Mesothelial cell of epicardium (in vitro differentiated cells): ENCODE data around the gene STAG1. TPM values are rescaled to one million over a fixed set of nuclear protein-coding genes. Genes with fewer than 3 reads are reported as not detected.
"Not testable (repeated sequence)": the region's sequence is repeated elsewhere in the genome, so short reads cannot be mapped to it uniquely, and the experiment has no call there.

ENCODE experiments used
- DNase-seq, 2 experiments: peaks; one replicate each; pipeline ENCODE4 v3.0.0; 2021; ENCODE audit warnings: low spot score in 2 of 2; ENCODE audit not compliant: unreplicated experiment in 2 of 2
- H3K27ac Mint-ChIP-seq: 2 replicates; pipeline ENCODE4 v1.8.0; 2021; ENCODE audit warnings: mixed read lengths
- H3K27me3 Mint-ChIP-seq: 2 replicates; pipeline ENCODE4 v1.8.0; 2021; ENCODE audit warnings: low read depth, mixed read lengths
- H3K36me3 Mint-ChIP-seq: 2 replicates; pipeline ENCODE4 v1.8.0; 2021; ENCODE audit warnings: mixed read lengths
- H3K4me1 Mint-ChIP-seq: 2 replicates; pipeline ENCODE4 v1.8.0; 2021; ENCODE audit warnings: mixed read lengths
- H3K4me3 Mint-ChIP-seq: 2 replicates; pipeline ENCODE4 v1.8.0; 2021; ENCODE audit warnings: mild to moderate bottlenecking, moderate library complexity, mixed read lengths
- H3K9me3 Mint-ChIP-seq: 2 replicates; pipeline ENCODE4 v1.8.0; 2021; ENCODE audit warnings: mixed read lengths
- total RNA-seq: library from RNA; stranded (reverse); gene quantifications from 3 replicates; pipeline ENCODE4 v1.2.1, GENCODE V29; 2021
- TF ChIP-seq, protein P1 (sequence below): fragments of 200-600 bp; sonication (generic); IDR thresholded peaks from one replicate; pipeline ENCODE4 v1.5.0; 2021; ENCODE audit warnings: antibody characterized with exemption; ENCODE audit not compliant: unreplicated experiment

STAG1 gene
- total RNA-seq, 1 donor from 2014 or later, result 51.8 TPM

- Mint-ChIP-seq H3K4me1 (no peaks in the 10 kb centered on the region), H3K9me3 (peaks cover 4% of the 10 kb centered on the region), H3K27me3 (no peaks in the 10 kb centered on the region), H3K4me3 (no peak overlapping the region), H3K27ac (no peak overlapping the region), H3K36me3 (peaks cover 17% of the 10 kb centered on the region)
- no peak for DNase-seq
- TF ChIP-seq, protein P1, sequence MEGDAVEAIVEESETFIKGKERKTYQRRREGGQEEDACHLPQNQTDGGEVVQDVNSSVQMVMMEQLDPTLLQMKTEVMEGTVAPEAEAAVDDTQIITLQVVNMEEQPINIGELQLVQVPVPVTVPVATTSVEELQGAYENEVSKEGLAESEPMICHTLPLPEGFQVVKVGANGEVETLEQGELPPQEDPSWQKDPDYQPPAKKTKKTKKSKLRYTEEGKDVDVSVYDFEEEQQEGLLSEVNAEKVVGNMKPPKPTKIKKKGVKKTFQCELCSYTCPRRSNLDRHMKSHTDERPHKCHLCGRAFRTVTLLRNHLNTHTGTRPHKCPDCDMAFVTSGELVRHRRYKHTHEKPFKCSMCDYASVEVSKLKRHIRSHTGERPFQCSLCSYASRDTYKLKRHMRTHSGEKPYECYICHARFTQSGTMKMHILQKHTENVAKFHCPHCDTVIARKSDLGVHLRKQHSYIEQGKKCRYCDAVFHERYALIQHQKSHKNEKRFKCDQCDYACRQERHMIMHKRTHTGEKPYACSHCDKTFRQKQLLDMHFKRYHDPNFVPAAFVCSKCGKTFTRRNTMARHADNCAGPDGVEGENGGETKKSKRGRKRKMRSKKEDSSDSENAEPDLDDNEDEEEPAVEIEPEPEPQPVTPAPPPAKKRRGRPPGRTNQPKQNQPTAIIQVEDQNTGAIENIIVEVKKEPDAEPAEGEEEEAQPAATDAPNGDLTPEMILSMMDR, result no peak
Measured at GRCh38 chr3:136567599-136568188, 184.5 kb downstream of the STAG1 start.

- H3K27me3 Mint-ChIP-seq, H3K4me1 Mint-ChIP-seq, H3K9me3 Mint-ChIP-seq, H3K4me3 Mint-ChIP-seq, DNase-seq: not testable (repeated sequence)
- Mint-ChIP-seq H3K36me3 (peaks cover 11% of the 10 kb centered on the region), H3K27ac (peak overlapping the region; percentile 19)
Measured at GRCh38 chr3:136564962-136565361, 187.2 kb downstream of the STAG1 start.

DNA sequence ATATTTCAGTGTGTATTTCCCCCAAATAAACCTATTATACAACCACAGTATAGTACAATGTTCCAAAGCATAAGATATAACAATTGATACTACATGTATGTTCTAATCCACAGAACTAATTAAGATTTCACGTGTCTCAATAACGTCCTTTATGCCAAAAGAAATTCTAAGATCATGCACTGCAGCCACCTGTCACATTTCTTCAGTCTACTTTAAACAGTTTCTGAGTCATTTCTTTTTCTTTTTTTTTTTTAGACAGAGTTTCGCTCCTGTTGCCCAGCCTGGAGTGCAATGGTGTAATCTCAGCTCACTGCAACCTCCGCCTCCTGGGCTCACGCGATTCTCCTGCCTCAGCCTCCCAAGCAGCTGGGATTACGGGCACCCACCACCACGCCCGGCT lies 190.2 kb downstream of the STAG1 start:
- no peak overlapping the region for H3K27ac Mint-ChIP-seq
- H3K36me3 Mint-ChIP-seq, result peaks cover 11% of the 10 kb centered on the region
- no peak for DNase-seq
- TF ChIP-seq, protein P1, result no peak
- H3K4me1 Mint-ChIP-seq, result peaks cover 8% of the 10 kb centered on the region
- H3K4me3 Mint-ChIP-seq, result no peak overlapping the region
- H3K27me3 Mint-ChIP-seq, result no peaks in the 10 kb centered on the region
- H3K9me3 Mint-ChIP-seq, result no peaks in the 10 kb centered on the region

- H3K4me3 Mint-ChIP-seq, result no peak overlapping the region
- H3K4me1 Mint-ChIP-seq, result peaks cover 8% of the 10 kb centered on the region
- DNase-seq, result no peak
- no peaks in the 10 kb centered on the region for H3K27me3 Mint-ChIP-seq
- H3K9me3 Mint-ChIP-seq, result no peaks in the 10 kb centered on the region
- H3K36me3 Mint-ChIP-seq, result peaks cover 7% of the 10 kb centered on the region
- no peak overlapping the region for H3K27ac Mint-ChIP-seq
- TF ChIP-seq, protein P1, result no peak
Measured at GRCh38 chr3:136559896-136560295, 192.3 kb downstream of the STAG1 start.

- H3K4me3 Mint-ChIP-seq, H3K27ac Mint-ChIP-seq, H3K27me3 Mint-ChIP-seq, H3K9me3 Mint-ChIP-seq, DNase-seq, H3K4me1 Mint-ChIP-seq: not testable (repeated sequence)
- peaks cover 23% of the 10 kb centered on the region for H3K36me3 Mint-ChIP-seq
Measured at GRCh38 chr3:136549461-136549860, 202.7 kb downstream of the STAG1 start.

DNA sequence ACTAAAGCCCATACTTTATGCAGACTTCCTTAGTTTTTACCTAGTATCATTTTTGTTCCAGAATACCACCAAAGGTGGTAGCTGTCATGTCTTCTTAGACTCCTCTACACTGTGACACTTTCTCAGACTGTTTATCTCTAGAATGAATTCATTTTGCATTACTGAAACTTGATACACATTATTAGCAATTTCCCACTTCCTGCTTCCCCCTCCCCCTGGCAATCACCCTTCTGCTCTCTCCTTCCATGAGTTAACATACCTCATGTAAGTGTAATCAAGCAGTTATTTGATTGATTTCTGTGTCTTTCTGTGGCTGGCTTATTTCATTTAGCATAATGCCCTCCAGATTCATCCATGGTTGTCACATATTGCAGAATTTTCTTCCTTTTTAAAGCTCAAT lies 204.9 kb downstream of the STAG1 start:
- peaks cover 8% of the 10 kb centered on the region for H3K4me1 Mint-ChIP-seq
- peak overlapping the region; percentile 44 for H3K27ac Mint-ChIP-seq
- H3K9me3 Mint-ChIP-seq, result no peaks in the 10 kb centered on the region

More for the DNA sequence above, 204.9 kb downstream of the STAG1 start:
- no peak for DNase-seq
- TF ChIP-seq, protein P1, result no peak
- H3K27me3 Mint-ChIP-seq, result no peaks in the 10 kb centered on the region
- H3K4me3 Mint-ChIP-seq, result no peak overlapping the region
- H3K36me3 Mint-ChIP-seq, result peaks cover 20% of the 10 kb centered on the region
